ENCODE data around the gene SEL1L2. TPM values are rescaled to one million over a fixed set of nuclear protein-coding genes. Genes with fewer than 3 reads are reported as not detected.

SEL1L2 gene
- total and polyA plus RNA-seq, 9 of the 15 experiments (the other 6 are each of a cell fraction or from before 2014, with no cell fraction given): not detected

DNA sequence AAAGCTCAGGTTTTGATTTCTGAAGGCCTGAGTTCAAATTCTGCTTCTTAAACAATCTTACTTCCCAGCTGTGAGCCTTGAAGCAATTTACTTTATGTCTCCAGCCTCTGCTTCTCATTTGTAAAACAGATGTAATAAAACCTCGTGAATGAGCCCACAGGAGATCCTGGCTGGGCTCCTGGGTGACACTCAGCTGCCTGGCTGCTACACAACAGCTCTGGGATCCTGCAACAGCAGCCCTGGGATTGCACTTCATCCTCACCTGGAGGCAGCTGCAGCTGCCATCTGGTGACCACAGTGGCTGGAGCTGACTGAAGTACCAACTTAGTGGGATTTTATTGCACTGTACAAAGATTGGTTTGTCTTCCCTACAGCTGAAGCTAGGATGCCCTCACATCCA lies 107.0 kb downstream of the SEL1L2 start (continued):
- TF ChIP-seq, protein P1, sequence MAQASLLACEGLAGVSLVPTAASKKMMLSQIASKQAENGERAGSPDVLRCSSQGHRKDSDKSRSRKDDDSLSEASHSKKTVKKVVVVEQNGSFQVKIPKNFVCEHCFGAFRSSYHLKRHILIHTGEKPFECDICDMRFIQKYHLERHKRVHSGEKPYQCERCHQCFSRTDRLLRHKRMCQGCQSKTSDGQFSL (CRISPR knock-in tag; IDR thresholded peaks at IDR 0.05): no peak
- TF ChIP-seq, protein P1 (tag; IDR thresholded peaks at IDR 0.05): no peak
- TF ChIP-seq HNRNPH1 (optimal IDR thresholded peaks at IDR 0.05; ENCODE audit: low read depth, low read length): no peak

- DNase-seq (ENCODE audit: extremely low read depth in 1 of 4, low spot score in 3 of 4): no peak
- no peaks in the 10 kb centered on the region for H4K20me1 ChIP-seq (replicated peaks; ENCODE audit: control insufficient read depth, insufficient read depth, low read length)
- ChIA-PET POLR2A (interaction anchor here (0.8 kb wide), 1 partner anchor 9 kb away, joined by 3 read pairs; no protein-coding TSS in a partner anchor), CTCF (ENCODE audit: low intra/inter-chr PET ratio) (no interaction called here)
- H3K79me2 ChIP-seq (ENCODE audit: control insufficient read depth, insufficient read depth, low read length): no peaks in the 10 kb centered on the region
- FAIRE-seq: no peak
- H3K9ac ChIP-seq (ENCODE audit: insufficient read depth in 1 of 2, low read depth in 2 of 2, low read length in 2 of 2): no peak overlapping the region
- no peak overlapping the region for H2AFZ ChIP-seq (ENCODE audit: low read depth, low read length)
- no peak overlapping the region for H3K4me2 ChIP-seq (ENCODE audit: insufficient read depth, low read length)
- intact Hi-C loops (cut with micrococcal nuclease): no loop called here
- no peaks in the 10 kb centered on the region for H3K4me1 ChIP-seq (replicated peaks in 1 of 2; ENCODE audit: control insufficient read depth in 2 of 2, insufficient read depth in 2 of 2, low read length in 2 of 2)
- no peaks in the 10 kb centered on the region for H3K9me1 ChIP-seq (ENCODE audit: control insufficient read depth, insufficient read depth, low read length)
- no peak for ATAC-seq
- BruUV-seq (replicated peaks): no TSS peak
- no peaks in the 10 kb centered on the region for H3K36me3 ChIP-seq (ENCODE audit: control insufficient read depth, insufficient read depth, low read length)
- in situ Hi-C loops (cut with MboI): no loop called here
- no peaks in the 10 kb centered on the region for H3K27me3 ChIP-seq (ENCODE audit: control insufficient read depth in 2 of 2, insufficient read depth in 2 of 2, low read length in 2 of 2)
- H3K9me3 ChIP-seq (replicated peaks; ENCODE audit: control insufficient read depth, insufficient read depth, low read depth, low read length): no peaks in the 10 kb centered on the region
- no peak overlapping the region for H3K4me3 ChIP-seq
- H3K27ac ChIP-seq (ENCODE audit: extremely low read depth, low read depth, low read length): no peak overlapping the region
- 5% methylated on average over 2 of the region's 2 CpGs for WGBS (ENCODE audit: insufficient coverage, low coverage, missing lambda C conversion rate)
- TF ChIP-seq POU5F1 (IDR thresholded peaks at IDR 0.05; ENCODE audit: borderline replicate concordance, low read depth, low read length, partially characterized antibody): no peak
- TF ChIP-seq ARID4B (CRISPR knock-in tag; IDR thresholded peaks at IDR 0.05): no peak
- TF ChIP-seq ZNF717 (CRISPR knock-in tag; IDR thresholded peaks at IDR 0.05): no peak
- TF ChIP-seq BDP1 (IDR thresholded peaks at IDR 0.05; ENCODE audit: insufficient read depth, insufficient read length): no peak
- TF ChIP-seq PHF20 (IDR thresholded peaks at IDR 0.05; ENCODE audit: partially characterized antibody): no peak
- no peak for TF ChIP-seq ZBTB8A (IDR thresholded peaks at IDR 0.05; ENCODE audit: partially characterized antibody)
- TF ChIP-seq FOXP1 (CRISPR knock-in tag; IDR thresholded peaks at IDR 0.05): no peak
- TF ChIP-seq ZNF511 (CRISPR knock-in tag; IDR thresholded peaks at IDR 0.05): no peak
- no peak for TF ChIP-seq ZNF146 (CRISPR knock-in tag; IDR thresholded peaks at IDR 0.05; ENCODE audit: unreplicated experiment)
- TF ChIP-seq MTA1 (IDR thresholded peaks at IDR 0.05; ENCODE audit: borderline replicate concordance): no peak
- TF ChIP-seq, protein P2, sequence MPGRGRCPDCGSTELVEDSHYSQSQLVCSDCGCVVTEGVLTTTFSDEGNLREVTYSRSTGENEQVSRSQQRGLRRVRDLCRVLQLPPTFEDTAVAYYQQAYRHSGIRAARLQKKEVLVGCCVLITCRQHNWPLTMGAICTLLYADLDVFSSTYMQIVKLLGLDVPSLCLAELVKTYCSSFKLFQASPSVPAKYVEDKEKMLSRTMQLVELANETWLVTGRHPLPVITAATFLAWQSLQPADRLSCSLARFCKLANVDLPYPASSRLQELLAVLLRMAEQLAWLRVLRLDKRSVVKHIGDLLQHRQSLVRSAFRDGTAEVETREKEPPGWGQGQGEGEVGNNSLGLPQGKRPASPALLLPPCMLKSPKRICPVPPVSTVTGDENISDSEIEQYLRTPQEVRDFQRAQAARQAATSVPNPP (IDR thresholded peaks at IDR 0.05; ENCODE audit: borderline replicate concordance, insufficient read depth, insufficient read length): no peak
Measured at GRCh38 chr20:13878566-13878965, 111.8 kb downstream of the SEL1L2 start.

All from K562 (cell line).